H9 (cell line): Measurements from ENCODE around the gene TMEM151B. TPM values are rescaled to one million over a fixed set of nuclear protein-coding genes. Genes with fewer than 3 reads are reported as not detected.

Experiments
- DNase-seq: peaks from one replicate; pipeline ENCODE4 v3.0.0-alpha.2; 2017
- H2AFZ ChIP-seq: one replicate; pipeline ENCODE4 v1.6.1; 2013; ENCODE audit warnings: mild to moderate bottlenecking, low read length, control low read depth, moderate library complexity
- H2AK5ac ChIP-seq: 2 replicates; pipeline ENCODE4 v1.6.1; 2013; ENCODE audit warnings: low read length, control low read depth, mixed read lengths; ENCODE audit not compliant: insufficient read length
- H2BK120ac ChIP-seq: one replicate; pipeline ENCODE4 v1.6.1; 2013; ENCODE audit warnings: low read depth, mild to moderate bottlenecking, low read length, control low read depth, inconsistent platforms; ENCODE audit not compliant: poor library complexity, severe bottlenecking
- H2BK12ac ChIP-seq: 2 replicates; pipeline ENCODE4 v1.6.1; 2013; ENCODE audit warnings: low read length, control low read depth, mixed read lengths, low read depth; ENCODE audit not compliant: insufficient read length
- H2BK15ac ChIP-seq: 2 replicates; pipeline ENCODE4 v1.6.1; 2013; ENCODE audit warnings: low read depth, low read length, control low read depth
- H2BK20ac ChIP-seq: one replicate; pipeline ENCODE4 v1.6.1; 2013; ENCODE audit warnings: low read depth, mild to moderate bottlenecking, low read length, control low read depth, inconsistent platforms; ENCODE audit not compliant: poor library complexity, severe bottlenecking
- H2BK5ac ChIP-seq: 2 replicates; pipeline ENCODE4 v1.6.1; 2013; ENCODE audit warnings: low read length, control low read depth, mixed read lengths; ENCODE audit not compliant: insufficient read length
- H3K14ac ChIP-seq: 2 replicates; pipeline ENCODE4 v1.6.1; 2013; ENCODE audit warnings: low read length, control low read depth; ENCODE audit not compliant: insufficient read depth
- H3K18ac ChIP-seq: 2 replicates; pipeline ENCODE4 v1.6.1; 2013; ENCODE audit warnings: low read depth, mild to moderate bottlenecking, mixed read lengths, low read length, control low read depth; ENCODE audit not compliant: insufficient read length
- H3K23ac ChIP-seq: 2 replicates; pipeline ENCODE4 v1.6.1; 2013; ENCODE audit warnings: low read length, control low read depth, mixed read lengths, low read depth; ENCODE audit not compliant: insufficient read length
- H3K23me2 ChIP-seq: 2 replicates; pipeline ENCODE4 v1.6.1; 2013; ENCODE audit warnings: low read depth, mild to moderate bottlenecking, mixed read lengths, low read length, control low read depth; ENCODE audit not compliant: insufficient read length, poor library complexity, severe bottlenecking
- H3K27ac ChIP-seq: 2 replicates; pipeline ENCODE4 v1.5.1; 2013; ENCODE audit warnings: low read length, control low read depth, mixed read lengths, low read depth; ENCODE audit not compliant: insufficient read length
- H3K27me3 ChIP-seq: 2 replicates; pipeline ENCODE4 v1.6.1; 2013; ENCODE audit warnings: low read length, control low read depth, inconsistent platforms; ENCODE audit not compliant: insufficient read depth
- H3K4ac ChIP-seq: 2 replicates; pipeline ENCODE4 v1.6.1; 2013; ENCODE audit warnings: low read depth, mild to moderate bottlenecking, control low read depth, inconsistent platforms, low read length, moderate library complexity
- H3K4me1 ChIP-seq: 2 replicates; pipeline ENCODE4 v1.6.1; 2013; ENCODE audit warnings: low read length, control low read depth, inconsistent platforms; ENCODE audit not compliant: insufficient read depth
- H3K4me2 ChIP-seq: 2 replicates; pipeline ENCODE4 v1.6.1; 2013; ENCODE audit warnings: low read length, control low read depth, mixed read lengths; ENCODE audit not compliant: insufficient read length, insufficient read depth
- H3K56ac ChIP-seq: 2 replicates; pipeline ENCODE4 v1.6.1; 2013; ENCODE audit warnings: low read depth, mild to moderate bottlenecking, mixed read lengths, low read length, control low read depth; ENCODE audit not compliant: insufficient read length
- H3K79me1 ChIP-seq: 2 replicates; pipeline ENCODE4 v1.6.1; 2013; ENCODE audit warnings: low read depth, mild to moderate bottlenecking, moderate library complexity, low read length, control low read depth, inconsistent platforms; ENCODE audit not compliant: insufficient read depth, poor library complexity, severe bottlenecking
- H3K79me2 ChIP-seq: 2 replicates; pipeline ENCODE4 v1.6.1; 2013; ENCODE audit warnings: low read length, control low read depth, inconsistent platforms; ENCODE audit not compliant: insufficient read depth
- H3K9ac ChIP-seq: 2 replicates; pipeline ENCODE4 v1.6.1; 2013; ENCODE audit warnings: low read length, control low read depth, mixed read lengths; ENCODE audit not compliant: insufficient read length; ENCODE audit errors: extremely low read depth
- H3K9me3 ChIP-seq: one replicate; pipeline ENCODE4 v1.6.1; 2013; ENCODE audit warnings: low read depth, low read length, inconsistent platforms; ENCODE audit not compliant: control insufficient read depth
- H3T11ph ChIP-seq: one replicate; pipeline ENCODE4 v1.6.1; 2013; ENCODE audit warnings: mild to moderate bottlenecking, low read length, control low read depth, inconsistent platforms
- H4K20me1 ChIP-seq: one replicate; pipeline ENCODE4 v1.6.1; 2013; ENCODE audit not compliant: control insufficient read depth, insufficient read length, insufficient read depth
- H4K5ac ChIP-seq: 2 replicates; pipeline ENCODE4 v1.6.1; 2013; ENCODE audit warnings: low read depth, mild to moderate bottlenecking, mixed read lengths, low read length, control low read depth; ENCODE audit not compliant: insufficient read length
- H4K8ac ChIP-seq: replicated peaks from 2 replicates; pipeline ENCODE4 v1.6.1; 2013; ENCODE audit warnings: low read length, control low read depth, mixed read lengths, low read depth; ENCODE audit not compliant: insufficient read length
- H4K91ac ChIP-seq: 2 replicates; pipeline ENCODE4 v1.6.1; 2013; ENCODE audit warnings: low read depth, mild to moderate bottlenecking, moderate library complexity, mixed read lengths, low read length, control low read depth; ENCODE audit not compliant: insufficient read length
- H3K27ac Mint-ChIP-seq, 3 experiments: 2 replicates in 2 of 3; 3 replicates in 1 of 3; pipeline ENCODE4 v1.8.0; 2020 to 2021; ENCODE audit warnings: mixed read lengths in 3 of 3, mild to moderate bottlenecking in 1 of 3, moderate library complexity in 1 of 3
- H3K27me3 Mint-ChIP-seq: 2 replicates; pipeline ENCODE4 v1.8.0; 2021; ENCODE audit warnings: low read depth, mild to moderate bottlenecking, moderate library complexity, mixed read lengths
- H3K36me3 Mint-ChIP-seq, 3 experiments: 2 replicates in 2 of 3; 3 replicates in 1 of 3; pipeline ENCODE4 v1.8.0; 2020 to 2021; ENCODE audit warnings: low read depth in 3 of 3, mixed read lengths in 3 of 3; ENCODE audit not compliant: insufficient read depth in 1 of 3
- H3K4me1 Mint-ChIP-seq, 2 experiments: 2 replicates each; pipeline ENCODE4 v1.8.0; 2020; ENCODE audit warnings: mixed read lengths in 2 of 2
- H3K4me3 Mint-ChIP-seq, 2 experiments: 2 replicates in 1 of 2; 3 replicates in 1 of 2; pipeline ENCODE4 v1.8.0; 2020 to 2021; ENCODE audit warnings: mild to moderate bottlenecking in 2 of 2, mixed read lengths in 2 of 2, moderate library complexity in 1 of 2
- H3K9me3 Mint-ChIP-seq, 2 experiments: 2 replicates in 1 of 2; 3 replicates in 1 of 2; pipeline ENCODE4 v1.8.0; 2020; ENCODE audit warnings: mild to moderate bottlenecking in 2 of 2, mixed read lengths in 2 of 2, moderate library complexity in 1 of 2
- CTCF ChIP-seq: fragments of 200-600 bp; sonication (generic); conservative IDR thresholded peaks from 3 replicates; pipeline ENCODE4 v1.8.0; 2021; ENCODE audit warnings: antibody characterized with exemption, mild to moderate bottlenecking
- WGBS: extraction: QIAGEN DNeasy Blood & Tissue Kit; methylation state at CpG from one replicate; pipeline ENCODE4 v1.1.7; 2013; ENCODE audit warnings: missing lambda C conversion rate, low lambda C conversion rate, mixed read lengths; ENCODE audit not compliant: insufficient read length; ENCODE audit errors: extremely low coverage; 5-methylcytosine and 5-hydroxymethylcytosine counted together
- total RNA-seq: library from RNA; stranded (reverse); gene quantifications from 2 replicates; pipeline ENCODE4 v1.2.1, GENCODE V29; 2021

The TMEM151B gene
- total RNA-seq, 1 experiment from 2014 or later: 2.4 TPM

GRCh38 chr6:44275271-44275748 lies 5.1 kb downstream of the TMEM151B start:
- Histone ChIP-seq H2BK5ac (no peak overlapping the region), H3K18ac (no peak overlapping the region), H3K9me3 (no peaks in the 10 kb centered on the region), H2BK120ac (no peak overlapping the region), H3K27ac (no peak overlapping the region), H3K27me3 (no peaks in the 10 kb centered on the region), H3K9ac (no peak overlapping the region), H2BK12ac (no peak overlapping the region), H4K5ac (no peak overlapping the region), H3K79me2 (no peaks in the 10 kb centered on the region), H4K91ac (no peak overlapping the region), H3K14ac (no peak overlapping the region), H3T11ph (no peak overlapping the region), H2BK20ac (no peak overlapping the region), H3K23ac (no peak overlapping the region), H3K23me2 (peaks cover 2% of the 10 kb centered on the region), H3K56ac (no peak overlapping the region), H3K4ac (no peak overlapping the region), H4K8ac (no peak overlapping the region), H4K20me1 (peaks cover 3% of the 10 kb centered on the region), H2BK15ac (no peak overlapping the region), H3K79me1 (no peaks in the 10 kb centered on the region), H3K4me2 (no peak overlapping the region), H3K4me1 (peaks cover 4% of the 10 kb centered on the region; the same call in 1 of the 2 replicates), H2AK5ac (no peak overlapping the region), H2AFZ (no peak overlapping the region)
- H3K27ac Mint-ChIP-seq: no peak overlapping the region
- TF ChIP-seq CTCF: no peak
- no peak for DNase-seq
- no peaks in the 10 kb centered on the region for H3K9me3 Mint-ChIP-seq
- WGBS: no CpG with 5 or more reads among the region's 59 CpGs
- no peak overlapping the region for H3K4me3 Mint-ChIP-seq
- H3K36me3 Mint-ChIP-seq: no peaks in the 10 kb centered on the region; a peak in 1 of 7 replicates
- H3K27me3 Mint-ChIP-seq: peaks cover 6% of the 10 kb centered on the region
- H3K4me1 Mint-ChIP-seq: peaks cover 9 to 22% of the 10 kb centered on the region in 2 experiments
